Muscle layer of duodenum (tissue), 2 donors: ENCODE measurements around the gene IGSF3.
A peak's percentile ranks its signal among the peaks of the same experiment; 100 is the strongest.

Experiments
- H3K27ac ChIP-seq: one replicate; pipeline ENCODE4 v1.7.0; 2013; ENCODE audit warnings: mild to moderate bottlenecking, low read length
- H3K27me3 ChIP-seq: one replicate; pipeline ENCODE4 v1.7.0; 2013; ENCODE audit warnings: low read depth, mild to moderate bottlenecking, control low read depth, low read length
- H3K36me3 ChIP-seq, 2 donors: one replicate each; pipeline ENCODE4 v1.7.0; 2013; ENCODE audit warnings: low read length in 2 of 2, control low read depth in 1 of 2, mild to moderate bottlenecking in 1 of 2; ENCODE audit not compliant: insufficient read depth in 2 of 2, control insufficient read depth in 1 of 2
- H3K4me1 ChIP-seq, 2 donors: one replicate each; pipeline ENCODE4 v1.7.0; 2013; ENCODE audit warnings: low read length in 2 of 2, mild to moderate bottlenecking in 2 of 2, control low read depth in 1 of 2, moderate library complexity in 1 of 2; ENCODE audit not compliant: insufficient read depth in 2 of 2, control insufficient read depth in 1 of 2
- H3K4me3 ChIP-seq, 2 donors: one replicate each; pipeline ENCODE4 v1.7.0; 2013; ENCODE audit warnings: low read length in 2 of 2, low read depth in 1 of 2, mild to moderate bottlenecking in 1 of 2
- H3K9me3 ChIP-seq, 2 donors: one replicate each; pipeline ENCODE4 v1.7.0; 2013; ENCODE audit warnings: low read length in 2 of 2, control low read depth in 1 of 2, mild to moderate bottlenecking in 1 of 2; ENCODE audit not compliant: control insufficient read depth in 1 of 2
- donor health status: healthy.

Gene IGSF3

DNA sequence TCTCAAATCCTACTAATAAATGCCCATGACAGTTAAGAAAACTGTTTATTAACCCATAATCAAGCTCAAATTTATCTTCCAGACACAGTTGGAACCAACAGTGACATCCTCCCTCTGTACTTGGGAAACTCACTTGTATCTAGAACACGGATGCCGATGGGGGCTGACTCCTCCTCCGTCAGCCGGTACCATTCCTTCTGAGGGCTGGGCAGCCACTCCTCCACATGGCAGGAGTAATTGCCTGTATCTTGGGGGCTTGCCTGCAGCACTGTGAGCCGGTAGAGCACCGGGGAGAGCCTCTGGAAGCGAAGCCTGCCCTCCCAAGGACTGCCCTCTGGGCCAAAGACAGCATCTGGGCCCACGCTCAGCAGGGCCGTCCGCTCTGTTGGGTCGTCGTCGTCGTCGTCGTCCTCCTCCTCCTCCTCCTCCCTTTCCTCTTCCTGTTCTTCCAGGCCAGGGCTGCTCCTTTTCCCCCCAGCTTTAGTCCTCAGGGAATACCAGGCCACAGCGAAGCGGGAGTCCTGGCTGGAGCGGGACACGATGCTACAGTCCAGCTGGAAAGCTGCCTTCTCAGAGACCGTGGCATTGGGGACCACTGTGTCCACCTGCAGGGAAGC lies 88.2 kb downstream of the IGSF3 start:
- Histone ChIP-seq H3K9me3 (no peaks in the 10 kb centered on the region), H3K4me3 (no peak overlapping the region), H3K4me1 (no peaks in the 10 kb centered on the region), H3K27me3 (no peaks in the 10 kb centered on the region), H3K27ac (no peak overlapping the region), H3K36me3 (no peaks in the 10 kb centered on the region)

DNA sequence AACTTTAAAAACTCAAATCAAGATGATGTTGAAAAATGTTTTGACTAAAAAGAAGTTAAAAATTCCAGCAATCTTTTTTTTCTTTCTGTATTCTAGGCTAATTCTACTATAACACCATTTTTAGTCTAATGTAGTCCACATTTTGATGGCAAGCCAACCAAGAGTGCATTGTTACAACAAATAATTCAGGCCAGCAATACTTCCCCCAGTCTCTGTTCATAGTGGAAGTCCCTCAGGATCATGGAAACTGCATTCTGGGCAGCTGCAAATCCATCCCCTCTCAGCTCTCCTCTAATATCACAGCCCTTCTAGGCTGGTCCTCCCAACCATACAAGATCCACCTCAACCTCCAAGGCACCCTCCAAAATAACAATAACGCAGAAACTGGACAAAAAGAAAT lies 89.0 kb downstream of the IGSF3 start:
- Histone ChIP-seq H3K36me3 (no peaks in the 10 kb centered on the region), H3K4me3 (no peak overlapping the region), H3K9me3 (no peaks in the 10 kb centered on the region), H3K27me3 (no peaks in the 10 kb centered on the region), H3K27ac (no peak overlapping the region), H3K4me1 (no peaks in the 10 kb centered on the region)

DNA sequence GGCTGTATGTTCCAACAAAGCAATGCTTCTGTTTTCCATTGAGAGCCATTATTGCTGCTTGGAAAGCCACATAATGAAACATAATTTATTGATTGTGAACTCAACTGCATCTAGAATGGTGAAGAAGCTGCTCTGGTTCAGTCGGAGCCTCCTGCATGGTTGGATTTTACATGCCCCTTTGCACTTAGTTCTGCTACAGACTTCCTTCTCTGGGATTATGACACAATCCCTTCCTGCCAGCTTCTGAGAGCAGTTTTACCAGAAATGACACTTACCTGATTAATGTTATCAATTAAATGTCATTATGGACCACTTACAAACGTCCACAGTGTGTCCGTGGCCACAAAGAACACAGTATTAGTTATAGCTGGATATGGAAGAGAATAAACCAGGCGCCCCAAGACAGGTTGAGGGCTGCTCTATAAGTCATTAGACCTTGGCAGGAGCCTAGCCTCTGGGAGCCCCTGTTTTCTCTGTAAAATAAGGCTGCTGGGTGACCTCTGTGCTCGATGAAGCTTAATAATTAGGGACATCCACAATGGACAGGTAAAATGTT lies 89.7 kb downstream of the IGSF3 start:
- no peaks in the 10 kb centered on the region for H3K4me1 ChIP-seq
- H3K36me3 ChIP-seq: no peaks in the 10 kb centered on the region
- H3K27me3 ChIP-seq: no peaks in the 10 kb centered on the region
- H3K4me3 ChIP-seq: no peak overlapping the region
- no peak overlapping the region for H3K27ac ChIP-seq
- no peaks in the 10 kb centered on the region for H3K9me3 ChIP-seq

DNA sequence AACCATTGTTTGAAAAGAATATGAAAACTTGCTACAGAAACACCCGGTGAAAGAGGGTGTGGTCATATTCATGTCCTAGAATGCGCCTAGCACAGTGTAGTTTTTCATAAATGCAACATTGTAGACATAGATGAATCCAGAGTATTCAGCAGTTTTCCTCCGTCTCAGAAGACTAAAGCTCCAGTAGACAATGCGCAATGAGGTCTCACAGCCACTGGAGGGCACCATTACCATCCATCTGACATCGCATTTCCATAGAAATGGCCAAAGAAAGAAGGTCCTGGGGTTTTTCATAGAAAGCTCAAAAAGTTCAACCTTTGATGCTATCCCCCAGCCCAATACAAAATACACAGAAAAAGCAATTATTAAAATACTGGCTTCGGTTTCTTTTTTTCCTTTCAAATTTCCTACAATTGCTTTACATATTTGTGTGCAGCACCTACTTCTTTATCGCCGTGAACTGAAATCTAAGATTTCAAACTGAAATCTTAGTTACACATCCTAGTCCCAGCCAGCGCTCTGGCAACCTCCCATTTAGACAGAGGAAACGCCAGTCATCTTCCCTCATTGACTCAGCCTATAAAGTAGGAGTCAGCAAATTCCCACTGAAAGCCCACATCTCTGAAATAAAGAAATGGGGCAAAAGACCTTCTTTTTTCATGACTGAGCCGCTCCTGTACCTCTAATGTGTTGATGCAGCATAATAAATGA lies 92.8 kb downstream of the IGSF3 start:
- Histone ChIP-seq H3K36me3 (no peaks in the 10 kb centered on the region), H3K4me3 (no peak overlapping the region), H3K27me3 (no peaks in the 10 kb centered on the region)

GRCh38 chr1:116573431-116574095 lies 94.0 kb downstream of the IGSF3 start:
- H3K9me3 ChIP-seq: no peaks in the 10 kb centered on the region
- peaks cover 5 to 7% of the 10 kb centered on the region in 2 donors for H3K4me1 ChIP-seq
- no peaks in the 10 kb centered on the region for H3K27me3 ChIP-seq
- no peaks in the 10 kb centered on the region for H3K36me3 ChIP-seq
- no peak overlapping the region for H3K27ac ChIP-seq
- no peak overlapping the region for H3K4me3 ChIP-seq

More for the DNA sequence above, 92.8 kb downstream of the IGSF3 start:
- Histone ChIP-seq H3K27ac (no peak overlapping the region), H3K9me3 (no peaks in the 10 kb centered on the region), H3K4me1 (peaks cover 5 to 7% of the 10 kb centered on the region in 2 donors)

- Histone ChIP-seq H3K27ac (no peak overlapping the region), H3K4me3 (no peak overlapping the region), H3K9me3 (no peaks in the 10 kb centered on the region), H3K4me1 (peaks cover 5 to 7% of the 10 kb centered on the region in 2 donors), H3K27me3 (no peaks in the 10 kb centered on the region), H3K36me3 (no peaks in the 10 kb centered on the region)
These were observed 94.6 kb downstream of the IGSF3 start for GRCh38 chr1:116572771-116573430.

DNA sequence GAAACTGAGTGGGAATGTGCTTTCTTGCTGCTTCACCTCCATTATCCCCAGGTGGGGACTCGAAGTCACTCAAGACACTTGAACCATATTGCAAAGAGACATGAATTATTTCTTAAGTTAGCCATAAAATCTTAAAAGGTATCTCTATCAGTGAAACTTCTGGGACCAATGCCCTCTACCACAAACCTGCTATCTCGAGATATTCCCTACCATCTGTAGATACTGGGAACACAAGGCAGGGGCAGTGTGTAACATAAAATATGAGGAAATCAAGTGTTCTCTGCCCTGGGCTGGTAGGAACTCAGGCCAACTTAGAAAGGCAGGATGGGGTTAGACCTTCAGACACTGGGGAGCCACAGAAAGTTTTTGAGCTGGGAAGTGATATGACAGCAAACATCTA lies 95.4 kb downstream of the IGSF3 start:
- H3K4me3 ChIP-seq: no peak overlapping the region
- no peak overlapping the region for H3K27ac ChIP-seq
- no peaks in the 10 kb centered on the region for H3K36me3 ChIP-seq
- no peaks in the 10 kb centered on the region for H3K9me3 ChIP-seq
- peaks cover 5 to 7% of the 10 kb centered on the region in 2 donors for H3K4me1 ChIP-seq
- no peaks in the 10 kb centered on the region for H3K27me3 ChIP-seq

GRCh38 chr1:116571215-116571919 lies 96.2 kb downstream of the IGSF3 start:
- Histone ChIP-seq H3K27me3 (no peaks in the 10 kb centered on the region), H3K9me3 (no peaks in the 10 kb centered on the region), H3K27ac (peak overlapping the region; percentile 89), H3K36me3 (no peaks in the 10 kb centered on the region), H3K4me1 (peaks cover 5 to 7% of the 10 kb centered on the region in 2 donors), H3K4me3 (peak overlapping the region; percentile 74 to 82)

- Histone ChIP-seq H3K4me3 (peak within 1 kb of the TSS; percentile 74 to 82), H3K27me3 (no peaks in the 10 kb centered on the region)
These were observed 96.9 kb downstream of the IGSF3 start, which contains the start of gene CD58 for GRCh38 chr1:116570358-116571214. TSS of gene CD58 (minus strand) at chr1:116571026. CDS start at chr1:116570972, 54 bp downstream.

DNA sequence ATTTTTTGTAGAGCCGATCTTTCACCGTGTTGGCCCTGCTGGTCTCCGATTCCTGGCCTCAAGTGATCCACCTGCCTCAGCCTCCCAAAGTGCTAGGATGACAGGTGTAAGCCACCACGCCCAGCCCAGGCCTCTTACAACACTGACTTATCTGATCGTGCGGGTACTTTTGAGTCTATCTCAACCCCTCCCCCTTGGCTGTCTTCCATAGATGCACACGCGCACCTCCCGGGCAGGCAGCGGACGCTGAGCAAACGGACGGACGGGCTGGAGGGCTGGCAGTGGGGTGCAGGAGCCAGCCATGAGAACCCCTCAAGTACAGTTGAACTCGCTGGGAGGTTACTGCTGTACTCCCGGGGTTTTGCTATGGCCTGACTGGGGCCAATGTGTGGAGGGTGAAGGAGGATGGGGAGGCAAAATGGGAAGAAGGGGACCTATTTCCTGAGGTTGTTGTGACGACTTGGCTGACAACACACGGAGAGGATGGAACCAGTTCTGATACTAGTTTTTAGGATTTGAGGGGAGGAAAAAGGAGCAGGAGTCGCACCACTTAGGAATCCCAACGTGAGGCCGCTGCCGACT lies 97.7 kb downstream of the IGSF3 start:
- Histone ChIP-seq H3K4me3 (peak overlapping the region; percentile 74 to 82), H3K27me3 (no peaks in the 10 kb centered on the region)

More at GRCh38 chr1:116570358-116571214, 96.9 kb downstream of the IGSF3 start, which contains the start of gene CD58:
- H3K27ac ChIP-seq: peak within 1 kb of the TSS; percentile 89
- peaks cover 5 to 7% of the 10 kb centered on the region in 2 donors for H3K4me1 ChIP-seq
- no peaks in the 10 kb centered on the region for H3K36me3 ChIP-seq
- H3K9me3 ChIP-seq: no peaks in the 10 kb centered on the region

More for the DNA sequence above, 97.7 kb downstream of the IGSF3 start:
- peak overlapping the region; percentile 89 for H3K27ac ChIP-seq
- H3K9me3 ChIP-seq: no peaks in the 10 kb centered on the region
- peaks cover 5 to 7% of the 10 kb centered on the region in 2 donors for H3K4me1 ChIP-seq
- H3K36me3 ChIP-seq: no peaks in the 10 kb centered on the region
